A673 (cell line): ENCODE measurements around the gene PRPSAP2.

ENCODE experiments used
- EZH2 ChIP-seq: fragments of 200-600 bp; sonication (generic); IDR thresholded peaks from 2 replicates; pipeline ENCODE4 v1.6.1; 2017; ENCODE audit warnings: borderline replicate concordance, low read depth, mild to moderate bottlenecking, mixed read lengths, antibody characterized with exemption, low read length; ENCODE audit not compliant: poor library complexity, severe bottlenecking
- TF ChIP-seq, protein P1 (sequence below): fragments of 300-800, 200-600 bp; sonication (generic); conservative IDR thresholded peaks from 2 replicates; pipeline ENCODE4 v1.5.1; 2017; ENCODE audit warnings: low read depth, mild to moderate bottlenecking, antibody characterized with exemption, low read length, moderate library complexity, mixed read lengths

DNA sequence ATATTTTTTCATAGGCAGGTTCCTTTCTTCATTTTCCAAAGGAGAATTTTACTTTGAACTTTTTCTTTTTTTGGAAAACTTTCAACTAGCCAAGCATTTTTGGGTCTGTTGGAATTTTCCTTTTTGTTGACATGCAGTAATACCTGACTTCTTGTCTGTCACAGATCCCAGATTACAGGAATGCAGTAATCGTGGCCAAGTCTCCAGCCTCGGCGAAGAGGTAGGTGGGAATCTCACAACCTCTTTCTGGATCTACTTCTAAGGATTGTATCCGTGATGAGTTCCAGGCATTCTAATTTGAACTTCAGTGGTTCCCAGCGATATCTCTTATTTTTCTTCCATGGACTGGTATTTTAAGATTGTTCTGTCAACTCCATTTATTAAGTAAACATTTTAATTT lies 31.7 kb downstream of the PRPSAP2 start:
- TF ChIP-seq, protein P1, sequence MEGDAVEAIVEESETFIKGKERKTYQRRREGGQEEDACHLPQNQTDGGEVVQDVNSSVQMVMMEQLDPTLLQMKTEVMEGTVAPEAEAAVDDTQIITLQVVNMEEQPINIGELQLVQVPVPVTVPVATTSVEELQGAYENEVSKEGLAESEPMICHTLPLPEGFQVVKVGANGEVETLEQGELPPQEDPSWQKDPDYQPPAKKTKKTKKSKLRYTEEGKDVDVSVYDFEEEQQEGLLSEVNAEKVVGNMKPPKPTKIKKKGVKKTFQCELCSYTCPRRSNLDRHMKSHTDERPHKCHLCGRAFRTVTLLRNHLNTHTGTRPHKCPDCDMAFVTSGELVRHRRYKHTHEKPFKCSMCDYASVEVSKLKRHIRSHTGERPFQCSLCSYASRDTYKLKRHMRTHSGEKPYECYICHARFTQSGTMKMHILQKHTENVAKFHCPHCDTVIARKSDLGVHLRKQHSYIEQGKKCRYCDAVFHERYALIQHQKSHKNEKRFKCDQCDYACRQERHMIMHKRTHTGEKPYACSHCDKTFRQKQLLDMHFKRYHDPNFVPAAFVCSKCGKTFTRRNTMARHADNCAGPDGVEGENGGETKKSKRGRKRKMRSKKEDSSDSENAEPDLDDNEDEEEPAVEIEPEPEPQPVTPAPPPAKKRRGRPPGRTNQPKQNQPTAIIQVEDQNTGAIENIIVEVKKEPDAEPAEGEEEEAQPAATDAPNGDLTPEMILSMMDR: no peak
- TF ChIP-seq EZH2: no peak
